Uterus (tissue), 2 donors: ENCODE measurements around the gene KRTAP4-4.

Source experiments
- POLR2A ChIP-seq, 2 donors: fragments of 450-650 bp; IDR thresholded peaks; one replicate each; pipeline ENCODE4 v1.6.1; 2016; ENCODE audit warnings: antibody characterized with exemption in 2 of 2, mild to moderate bottlenecking in 1 of 2, moderate library complexity in 1 of 2
- TF ChIP-seq, protein P1 (sequence below), 4 experiments: fragments of 200-600 bp in 2 of 4; fragments of 450-650 bp in 2 of 4; sonication (generic) in 2 of 4; IDR thresholded peaks; one replicate each; pipeline ENCODE4 v1.5.1; 2016 to 2019; ENCODE audit warnings: antibody characterized with exemption in 4 of 4, mild to moderate bottlenecking in 2 of 4, moderate library complexity in 1 of 4

DNA sequence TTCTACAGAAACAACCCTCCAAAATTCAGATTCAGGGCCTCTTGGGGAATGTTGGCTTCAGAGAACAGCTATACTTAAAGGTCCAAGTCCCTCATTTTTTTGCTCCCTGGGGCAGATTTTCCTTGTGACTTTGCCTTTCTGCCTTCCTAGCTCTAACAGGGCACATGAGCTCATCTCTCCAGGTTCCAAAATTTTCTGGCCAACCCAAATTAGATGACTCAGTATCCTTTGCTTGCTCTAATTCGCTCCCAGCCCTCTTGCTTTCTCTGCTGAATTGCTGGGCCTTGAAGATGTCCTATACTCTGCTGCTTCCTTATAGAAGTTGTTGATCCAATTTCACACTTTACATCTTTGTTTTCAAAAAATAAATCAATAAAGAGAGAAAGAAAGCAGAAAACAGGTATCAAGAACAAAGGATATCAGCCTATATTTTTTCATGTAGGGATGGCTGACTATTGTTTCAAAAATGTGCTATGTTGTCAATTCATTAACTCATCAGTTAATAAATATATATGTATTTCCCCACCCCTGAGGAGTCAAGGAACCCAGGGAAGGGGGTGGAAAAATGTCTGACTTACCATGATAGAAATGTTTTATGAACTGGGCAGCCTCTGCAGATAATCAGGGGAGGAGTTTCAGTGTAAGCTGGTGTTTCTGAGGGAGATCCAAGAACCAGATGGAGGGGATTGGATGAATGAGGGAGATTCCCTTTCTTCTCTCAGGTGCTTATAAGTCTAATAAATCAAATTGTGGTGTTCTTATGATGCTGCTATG is 18.5 kb upstream of the KRTAP4-4 start:
- TF ChIP-seq, protein P1, sequence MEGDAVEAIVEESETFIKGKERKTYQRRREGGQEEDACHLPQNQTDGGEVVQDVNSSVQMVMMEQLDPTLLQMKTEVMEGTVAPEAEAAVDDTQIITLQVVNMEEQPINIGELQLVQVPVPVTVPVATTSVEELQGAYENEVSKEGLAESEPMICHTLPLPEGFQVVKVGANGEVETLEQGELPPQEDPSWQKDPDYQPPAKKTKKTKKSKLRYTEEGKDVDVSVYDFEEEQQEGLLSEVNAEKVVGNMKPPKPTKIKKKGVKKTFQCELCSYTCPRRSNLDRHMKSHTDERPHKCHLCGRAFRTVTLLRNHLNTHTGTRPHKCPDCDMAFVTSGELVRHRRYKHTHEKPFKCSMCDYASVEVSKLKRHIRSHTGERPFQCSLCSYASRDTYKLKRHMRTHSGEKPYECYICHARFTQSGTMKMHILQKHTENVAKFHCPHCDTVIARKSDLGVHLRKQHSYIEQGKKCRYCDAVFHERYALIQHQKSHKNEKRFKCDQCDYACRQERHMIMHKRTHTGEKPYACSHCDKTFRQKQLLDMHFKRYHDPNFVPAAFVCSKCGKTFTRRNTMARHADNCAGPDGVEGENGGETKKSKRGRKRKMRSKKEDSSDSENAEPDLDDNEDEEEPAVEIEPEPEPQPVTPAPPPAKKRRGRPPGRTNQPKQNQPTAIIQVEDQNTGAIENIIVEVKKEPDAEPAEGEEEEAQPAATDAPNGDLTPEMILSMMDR (IDR thresholded peaks at IDR 0.05): no peak
- no peak for TF ChIP-seq POLR2A (IDR thresholded peaks at IDR 0.05)
